Muscle layer of duodenum (tissue), 2 donors: ENCODE data around the gene BRCA1.

Experiments used
- H3K27ac ChIP-seq: one replicate; pipeline ENCODE4 v1.7.0; 2013; ENCODE audit warnings: mild to moderate bottlenecking, low read length
- H3K27me3 ChIP-seq: one replicate; pipeline ENCODE4 v1.7.0; 2013; ENCODE audit warnings: low read depth, mild to moderate bottlenecking, control low read depth, low read length
- H3K36me3 ChIP-seq, 2 donors: one replicate each; pipeline ENCODE4 v1.7.0; 2013; ENCODE audit warnings: low read length in 2 of 2, control low read depth in 1 of 2, mild to moderate bottlenecking in 1 of 2; ENCODE audit not compliant: insufficient read depth in 2 of 2, control insufficient read depth in 1 of 2
- H3K4me1 ChIP-seq, 2 donors: one replicate each; pipeline ENCODE4 v1.7.0; 2013; ENCODE audit warnings: low read length in 2 of 2, mild to moderate bottlenecking in 2 of 2, control low read depth in 1 of 2, moderate library complexity in 1 of 2; ENCODE audit not compliant: insufficient read depth in 2 of 2, control insufficient read depth in 1 of 2
- H3K4me3 ChIP-seq, 2 donors: one replicate each; pipeline ENCODE4 v1.7.0; 2013; ENCODE audit warnings: low read length in 2 of 2, low read depth in 1 of 2, mild to moderate bottlenecking in 1 of 2
- H3K9me3 ChIP-seq, 2 donors: one replicate each; pipeline ENCODE4 v1.7.0; 2013; ENCODE audit warnings: low read length in 2 of 2, control low read depth in 1 of 2, mild to moderate bottlenecking in 1 of 2; ENCODE audit not compliant: control insufficient read depth in 1 of 2
- donor health status: healthy.

The BRCA1 gene

DNA sequence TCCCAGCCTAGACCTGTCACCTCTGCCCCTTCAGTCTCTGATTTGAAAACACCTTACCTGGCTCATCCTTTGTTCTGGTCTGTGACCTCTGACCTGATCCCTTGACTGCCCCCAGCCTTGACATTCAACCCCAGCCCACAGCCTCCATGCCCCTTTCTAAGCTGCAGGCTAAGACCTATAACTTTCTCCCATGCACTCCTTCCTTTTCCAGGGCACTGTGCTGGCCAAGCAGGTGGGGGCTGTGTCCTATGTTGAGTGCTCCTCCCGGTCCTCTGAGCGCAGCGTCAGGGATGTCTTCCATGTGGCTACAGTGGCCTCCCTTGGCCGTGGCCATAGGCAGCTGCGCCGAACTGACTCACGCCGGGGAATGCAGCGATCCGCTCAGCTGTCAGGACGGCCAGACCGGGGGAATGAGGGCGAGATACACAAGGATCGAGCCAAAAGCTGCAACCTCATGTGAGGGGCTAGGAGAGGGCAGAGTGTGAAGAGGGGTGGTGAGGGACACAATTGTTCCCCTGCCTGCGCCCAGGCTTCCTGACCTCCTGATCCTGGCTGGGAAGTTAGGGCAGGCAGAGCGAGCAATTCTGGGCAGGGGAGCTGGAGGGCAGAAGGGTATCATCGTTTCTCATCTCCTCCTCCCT, 96.8 kb downstream of the BRCA1 start:
- no peak overlapping the region for H3K27ac ChIP-seq

GRCh38 chr17:43027091-43028032, 97.8 kb downstream of the BRCA1 start:
- Histone ChIP-seq H3K36me3 (no peaks in the 10 kb centered on the region), H3K4me3 (no peak overlapping the region), H3K27me3 (no peaks in the 10 kb centered on the region), H3K4me1 (no peaks in the 10 kb centered on the region), H3K27ac (no peak overlapping the region), H3K9me3 (no peaks in the 10 kb centered on the region)

More for the DNA sequence above, 96.8 kb downstream of the BRCA1 start:
- H3K4me3 ChIP-seq = no peak overlapping the region
- H3K9me3 ChIP-seq = no peaks in the 10 kb centered on the region
- no peaks in the 10 kb centered on the region for H3K36me3 ChIP-seq
- H3K4me1 ChIP-seq = no peaks in the 10 kb centered on the region
- H3K27me3 ChIP-seq = no peaks in the 10 kb centered on the region

- H3K4me1 ChIP-seq = no peaks in the 10 kb centered on the region
- peaks cover 0 to 4% of the 10 kb centered on the region in 2 donors for H3K36me3 ChIP-seq
- no peak overlapping the region for H3K4me3 ChIP-seq
- H3K9me3 ChIP-seq = no peaks in the 10 kb centered on the region
- no peak overlapping the region for H3K27ac ChIP-seq
- H3K27me3 ChIP-seq = no peaks in the 10 kb centered on the region
These were observed 98.6 kb downstream of the BRCA1 start for GRCh38 chr17:43026595-43026994.

DNA sequence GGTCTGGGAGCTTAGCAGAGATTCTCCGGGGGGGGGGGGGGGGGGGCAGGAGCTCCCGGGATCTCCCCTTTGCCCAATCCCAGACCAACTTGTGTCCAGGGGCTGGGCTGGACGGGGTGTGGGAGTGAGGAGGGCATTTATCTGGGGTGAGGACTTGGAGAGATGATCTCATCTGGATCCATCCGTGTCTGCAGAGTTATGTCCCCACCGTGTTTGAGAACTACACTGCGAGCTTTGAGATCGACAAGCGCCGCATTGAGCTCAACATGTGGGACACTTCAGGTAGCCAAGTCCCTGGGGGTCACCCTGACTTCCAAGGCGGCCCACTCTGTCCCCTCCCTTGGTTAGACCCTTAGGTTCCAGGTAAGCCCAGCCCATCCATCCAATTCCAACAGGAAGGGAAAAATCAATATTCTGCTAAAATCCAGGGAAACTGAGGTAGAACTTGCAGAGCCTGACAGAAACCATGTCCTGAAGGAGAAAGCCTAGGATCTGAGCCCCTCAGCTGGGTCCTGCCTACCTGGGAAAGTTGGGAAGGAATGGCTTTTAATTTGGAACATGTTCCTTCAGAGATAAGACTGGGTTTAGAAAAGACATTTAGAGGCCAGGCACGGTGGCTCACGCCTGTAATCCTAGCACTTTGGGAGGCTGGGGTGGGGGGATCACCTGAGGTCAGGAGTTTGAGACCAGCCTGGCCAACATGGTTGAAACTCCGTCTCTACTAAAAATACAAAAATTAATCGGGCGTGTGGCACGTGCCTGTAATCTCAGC, 99.2 kb downstream of the BRCA1 start:
- no peak overlapping the region for H3K27ac ChIP-seq
- peak overlapping the region in 1 of 2 donors; percentile 68 for H3K4me3 ChIP-seq
- H3K4me1 ChIP-seq = no peaks in the 10 kb centered on the region
- no peaks in the 10 kb centered on the region for H3K9me3 ChIP-seq
- no peaks in the 10 kb centered on the region for H3K27me3 ChIP-seq
- H3K36me3 ChIP-seq = peaks cover 0 to 4% of the 10 kb centered on the region in 2 donors

- H3K36me3 ChIP-seq = peaks cover 0 to 4% of the 10 kb centered on the region in 2 donors
- H3K27ac ChIP-seq = no peak overlapping the region
- H3K4me1 ChIP-seq = peaks cover 0 to 3% of the 10 kb centered on the region in 2 donors
- peak overlapping the region in 1 of 2 donors; percentile 68 for H3K4me3 ChIP-seq
- H3K27me3 ChIP-seq = no peaks in the 10 kb centered on the region
- H3K9me3 ChIP-seq = no peaks in the 10 kb centered on the region
These were observed 99.9 kb downstream of the BRCA1 start for GRCh38 chr17:43025290-43025657.

- Histone ChIP-seq H3K36me3 (peaks cover 0 to 4% of the 10 kb centered on the region in 2 donors), H3K27ac (peak within 1 kb of the TSS; percentile 56), H3K4me1 (peaks cover 3 to 9% of the 10 kb centered on the region in 2 donors), H3K4me3 (peak within 1 kb of the TSS; percentile 68 to 79), H3K27me3 (no peaks in the 10 kb centered on the region), H3K9me3 (no peaks in the 10 kb centered on the region)
These were observed 100.5 kb downstream of the BRCA1 start, which contains the start of gene RND2 for GRCh38 chr17:43024407-43025289. Gene RND2 (plus strand): TSS chr17:43025231. CDS start chr17:43025348, 117 bp downstream.

DNA sequence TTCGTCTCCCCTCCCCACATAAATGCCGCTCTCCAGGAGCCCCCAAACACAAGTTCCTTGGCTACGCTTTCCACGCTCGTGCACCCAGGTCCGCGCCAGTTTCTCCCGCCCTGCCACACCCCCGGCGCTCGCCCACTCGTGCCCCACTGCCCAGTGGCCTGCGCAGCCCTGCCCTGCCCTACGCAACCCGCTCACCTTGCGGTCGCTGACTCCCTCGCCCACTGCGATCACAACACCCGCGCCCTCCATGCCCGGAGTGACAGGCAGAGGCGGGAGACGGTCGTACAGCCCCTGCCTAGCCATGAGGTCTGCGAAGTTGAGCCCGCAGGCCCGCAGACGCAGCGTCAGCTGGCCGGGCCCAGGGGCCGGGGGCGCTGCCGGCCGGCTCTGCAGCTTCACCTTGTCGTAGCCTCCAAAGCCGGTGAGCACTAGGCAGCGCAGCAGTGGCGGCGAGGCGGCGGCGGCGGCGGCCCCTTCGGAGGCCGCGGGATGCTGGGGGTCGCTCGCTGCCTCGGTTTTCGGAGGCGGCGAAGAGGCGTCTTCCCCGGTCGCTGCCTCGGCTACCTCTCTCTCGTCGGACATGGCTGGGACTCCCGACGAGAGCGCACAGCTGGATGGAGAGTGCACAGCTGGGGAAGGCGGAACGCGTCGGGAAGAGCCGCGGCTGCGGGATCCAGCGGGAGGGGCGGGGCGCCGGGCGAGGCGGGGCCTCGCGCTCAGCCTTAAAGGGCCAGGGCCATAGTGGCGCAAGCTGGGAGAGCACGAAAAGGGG, 103.2 kb downstream of the BRCA1 start, which contains the start of gene VAT1:
Gene VAT1, minus strand, starts transcription at position 645 of the 772 bp plus-strand sequence. Its CDS starts 63 bp downstream, at position 582.
- H3K27ac ChIP-seq = peak within 1 kb of the TSS; percentile 60
- H3K27me3 ChIP-seq = no peaks in the 10 kb centered on the region
- peaks cover 12 to 27% of the 10 kb centered on the region in 2 donors for H3K4me1 ChIP-seq
- no peaks in the 10 kb centered on the region for H3K9me3 ChIP-seq
- peaks cover 3 to 12% of the 10 kb centered on the region in 2 donors for H3K36me3 ChIP-seq
- peak within 1 kb of the TSS; percentile 71 to 100 for H3K4me3 ChIP-seq

DNA sequence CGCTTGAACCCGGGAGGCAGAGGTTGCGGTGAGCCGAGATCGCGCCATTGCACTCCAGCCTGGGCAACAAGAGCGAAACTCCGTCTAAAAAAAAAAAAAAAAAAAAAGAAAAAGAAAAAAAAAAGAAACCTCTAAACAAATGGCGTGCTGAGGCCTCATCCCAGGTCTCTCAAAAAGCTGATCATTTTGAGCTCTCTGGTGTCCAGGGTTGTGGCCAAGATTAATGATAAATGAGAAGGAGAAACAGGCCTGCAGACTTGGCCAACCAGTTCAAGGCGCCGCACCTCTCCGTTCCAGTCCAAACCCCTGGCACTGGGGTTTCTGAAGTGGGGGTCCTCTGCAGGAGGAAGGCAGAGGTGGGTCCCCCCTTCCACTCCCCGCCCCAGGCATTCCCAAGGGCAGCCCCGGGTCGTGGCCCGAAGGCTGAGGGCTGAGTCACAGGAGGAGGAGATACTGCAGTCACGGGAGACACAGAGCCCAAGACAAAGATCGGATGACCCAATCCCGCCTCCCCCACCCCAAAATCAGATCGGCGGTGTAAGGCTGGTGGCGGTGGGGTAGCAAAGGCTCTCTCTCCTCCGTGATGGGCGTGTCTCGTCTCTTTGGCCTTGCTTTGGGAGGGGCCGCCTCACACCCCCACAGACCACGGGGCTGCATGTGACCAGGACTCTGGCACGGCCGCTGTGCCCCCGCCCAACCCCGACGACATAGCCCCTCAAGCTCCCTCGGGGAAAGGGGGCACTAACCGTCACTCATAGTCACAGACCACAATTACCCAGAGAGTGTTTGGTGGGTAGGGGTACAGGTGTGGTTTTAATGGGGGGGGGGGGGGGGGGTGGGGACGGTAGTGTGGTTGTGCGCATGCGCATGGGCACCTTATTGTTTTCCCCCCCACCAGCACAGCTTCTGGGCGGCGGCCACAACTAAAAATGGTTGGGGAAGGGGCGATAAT, 104.1 kb downstream of the BRCA1 start:
- peak overlapping the region; percentile 60 for H3K27ac ChIP-seq
- no peaks in the 10 kb centered on the region for H3K27me3 ChIP-seq
- peaks cover 4 to 21% of the 10 kb centered on the region in 2 donors for H3K36me3 ChIP-seq
- peak overlapping the region; percentile 71 to 100 for H3K4me3 ChIP-seq
- H3K9me3 ChIP-seq = no peaks in the 10 kb centered on the region
- peaks cover 12 to 31% of the 10 kb centered on the region in 2 donors for H3K4me1 ChIP-seq

GRCh38 chr17:43020030-43020621, 105.0 kb downstream of the BRCA1 start:
- Histone ChIP-seq H3K27me3 (no peaks in the 10 kb centered on the region), H3K9me3 (no peaks in the 10 kb centered on the region), H3K4me3 (peak overlapping the region; percentile 23 to 100), H3K27ac (peak overlapping the region; percentile 75), H3K4me1 (peaks cover 14 to 35% of the 10 kb centered on the region in 2 donors), H3K36me3 (peaks cover 10 to 30% of the 10 kb centered on the region in 2 donors)
